Measurements from ENCODE around the gene MOCS1. TPM values are rescaled to one million over a fixed set of nuclear protein-coding genes. Genes with fewer than 3 reads are reported as not detected.

The MOCS1 gene
- total RNA-seq, 2 experiments from 2014 or later, result not detected

Other genes with a start within 250 kb of the MOCS1 start
- gene KIF6, start 209.1 kb downstream of the MOCS1 start, total RNA-seq, result not detected
- gene DAAM2, start 142.1 kb downstream of the MOCS1 start, total RNA-seq, result not detected

Measured in activated CD4-positive, alpha-beta memory T cell treated with anti-CD3 and anti-CD28 coated beads, Interleukin-2, amount 10 ng/mL, durations not matched to agents 7 days and 5 days (primary cell).